ENCODE measurements around the gene XIRP2.
"Not testable (repeated sequence)": the region's sequence is repeated elsewhere in the genome, so short reads cannot be mapped to it uniquely, and the experiment has no call there.

XIRP2 gene

GRCh38 chr2:167265722-167266121, 377.4 kb downstream of the XIRP2 start:
- TF ChIP-seq CTCF (IDR thresholded peaks at IDR 0.05; ENCODE audit: borderline replicate concordance, insufficient read depth, low read depth, low read length): no peak
- H3K4me3 ChIP-seq (ENCODE audit: low read depth, low read length): no peak overlapping the region

GRCh38 chr2:167268245-167268644, 380.0 kb downstream of the XIRP2 start:
- H3K4me3 ChIP-seq (ENCODE audit: low read depth, low read length): not testable (repeated sequence)

- TF ChIP-seq CTCF (IDR thresholded peaks at IDR 0.05; ENCODE audit: borderline replicate concordance, insufficient read depth, low read depth, low read length): no peak
- H3K4me3 ChIP-seq (ENCODE audit: low read depth, low read length): no peak overlapping the region
Measured at GRCh38 chr2:167271932-167272331, 383.7 kb downstream of the XIRP2 start.

GRCh38 chr2:167275046-167275445, 386.8 kb downstream of the XIRP2 start:
- no peak for TF ChIP-seq CTCF (IDR thresholded peaks at IDR 0.05; ENCODE audit: borderline replicate concordance, insufficient read depth, low read depth, low read length)
- no peak overlapping the region for H3K4me3 ChIP-seq (ENCODE audit: low read depth, low read length)

- TF ChIP-seq CTCF (IDR thresholded peaks at IDR 0.05; ENCODE audit: borderline replicate concordance, insufficient read depth, low read depth, low read length): no peak
Measured at GRCh38 chr2:167279810-167280209, 391.5 kb downstream of the XIRP2 start.

GRCh38 chr2:167287212-167287611, 398.9 kb downstream of the XIRP2 start:
- TF ChIP-seq CTCF (IDR thresholded peaks at IDR 0.05; ENCODE audit: borderline replicate concordance, insufficient read depth, low read depth, low read length): no peak
- H3K4me3 ChIP-seq (ENCODE audit: low read depth, low read length): no peak overlapping the region

More at GRCh38 chr2:167279810-167280209, 391.5 kb downstream of the XIRP2 start:
- H3K4me3 ChIP-seq (ENCODE audit: low read depth, low read length): no peak overlapping the region

- no peak for TF ChIP-seq CTCF (IDR thresholded peaks at IDR 0.05; ENCODE audit: borderline replicate concordance, insufficient read depth, low read depth, low read length)
- no peak overlapping the region for H3K4me3 ChIP-seq (ENCODE audit: low read depth, low read length)
Measured at GRCh38 chr2:167289651-167290410, 401.6 kb downstream of the XIRP2 start.

Data from GM12875 (cell line).